Dermis lymphatic vessel endothelial cell (primary cell): ENCODE measurements around the gene DIP2B. TPM values are rescaled to one million over a fixed set of nuclear protein-coding genes. Genes with fewer than 3 reads are reported as not detected.

ENCODE experiments used
- total RNA-seq: library from RNA; depleted of rRNA; stranded (reverse); fragments of >200 nt; gene quantifications from 2 replicates; pipeline ENCODE4 v1.2.1, GENCODE V29; 2014

Gene DIP2B, protein sequence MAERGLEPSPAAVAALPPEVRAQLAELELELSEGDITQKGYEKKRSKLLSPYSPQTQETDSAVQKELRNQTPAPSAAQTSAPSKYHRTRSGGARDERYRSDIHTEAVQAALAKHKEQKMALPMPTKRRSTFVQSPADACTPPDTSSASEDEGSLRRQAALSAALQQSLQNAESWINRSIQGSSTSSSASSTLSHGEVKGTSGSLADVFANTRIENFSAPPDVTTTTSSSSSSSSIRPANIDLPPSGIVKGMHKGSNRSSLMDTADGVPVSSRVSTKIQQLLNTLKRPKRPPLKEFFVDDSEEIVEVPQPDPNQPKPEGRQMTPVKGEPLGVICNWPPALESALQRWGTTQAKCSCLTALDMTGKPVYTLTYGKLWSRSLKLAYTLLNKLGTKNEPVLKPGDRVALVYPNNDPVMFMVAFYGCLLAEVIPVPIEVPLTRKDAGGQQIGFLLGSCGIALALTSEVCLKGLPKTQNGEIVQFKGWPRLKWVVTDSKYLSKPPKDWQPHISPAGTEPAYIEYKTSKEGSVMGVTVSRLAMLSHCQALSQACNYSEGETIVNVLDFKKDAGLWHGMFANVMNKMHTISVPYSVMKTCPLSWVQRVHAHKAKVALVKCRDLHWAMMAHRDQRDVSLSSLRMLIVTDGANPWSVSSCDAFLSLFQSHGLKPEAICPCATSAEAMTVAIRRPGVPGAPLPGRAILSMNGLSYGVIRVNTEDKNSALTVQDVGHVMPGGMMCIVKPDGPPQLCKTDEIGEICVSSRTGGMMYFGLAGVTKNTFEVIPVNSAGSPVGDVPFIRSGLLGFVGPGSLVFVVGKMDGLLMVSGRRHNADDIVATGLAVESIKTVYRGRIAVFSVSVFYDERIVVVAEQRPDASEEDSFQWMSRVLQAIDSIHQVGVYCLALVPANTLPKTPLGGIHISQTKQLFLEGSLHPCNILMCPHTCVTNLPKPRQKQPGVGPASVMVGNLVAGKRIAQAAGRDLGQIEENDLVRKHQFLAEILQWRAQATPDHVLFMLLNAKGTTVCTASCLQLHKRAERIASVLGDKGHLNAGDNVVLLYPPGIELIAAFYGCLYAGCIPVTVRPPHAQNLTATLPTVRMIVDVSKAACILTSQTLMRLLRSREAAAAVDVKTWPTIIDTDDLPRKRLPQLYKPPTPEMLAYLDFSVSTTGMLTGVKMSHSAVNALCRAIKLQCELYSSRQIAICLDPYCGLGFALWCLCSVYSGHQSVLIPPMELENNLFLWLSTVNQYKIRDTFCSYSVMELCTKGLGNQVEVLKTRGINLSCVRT (N-terminal part only)
- total RNA-seq: 25.4 and 33.8 TPM in 2 replicates

DNA sequence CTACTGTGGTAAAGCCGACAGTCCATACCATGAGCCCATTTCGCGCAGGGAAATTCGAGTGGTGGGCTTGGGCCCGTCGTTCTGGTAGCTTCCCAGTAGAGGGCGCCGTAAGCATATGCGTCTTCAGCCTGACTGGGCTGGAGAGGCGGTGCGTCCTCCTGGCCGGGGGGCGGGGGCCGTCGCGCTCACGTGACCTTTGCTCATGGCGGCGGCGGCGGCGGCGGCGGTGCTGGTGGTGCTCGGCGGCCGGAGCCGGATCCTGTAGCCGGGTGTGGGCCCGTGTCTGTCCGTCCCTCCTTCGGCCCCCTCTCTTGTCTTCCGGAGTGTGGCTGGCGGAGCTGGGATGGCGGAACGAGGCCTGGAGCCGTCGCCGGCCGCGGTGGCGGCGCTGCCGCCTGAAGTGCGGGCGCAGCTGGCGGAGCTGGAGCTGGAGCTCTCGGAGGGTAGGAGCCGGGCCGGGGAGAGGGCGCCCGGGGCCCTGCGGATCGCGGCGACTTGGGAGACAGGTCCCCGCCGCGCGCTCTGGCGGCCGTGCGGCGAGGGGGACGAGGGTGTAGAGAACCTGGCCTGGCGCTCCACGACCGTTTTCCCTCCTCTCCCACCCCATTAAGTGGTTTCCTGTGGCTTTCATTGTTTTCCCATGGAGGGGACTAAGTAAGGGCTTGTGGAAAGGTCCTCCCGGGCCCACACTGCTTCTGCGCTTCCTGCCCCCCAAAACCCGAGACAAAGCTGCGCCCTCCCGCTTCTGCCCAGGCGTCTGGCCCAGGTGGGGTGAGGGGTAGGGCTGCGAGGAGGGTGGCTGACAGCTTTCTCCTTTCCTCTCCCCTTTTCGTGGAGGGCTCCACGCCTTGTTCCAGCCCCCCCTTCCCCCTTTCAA, at the start of gene DIP2B:
Gene DIP2B (plus strand): TSS at position 188 of the 877 bp plus-strand sequence. CDS start 156 bp downstream, at position 344.

DNA sequence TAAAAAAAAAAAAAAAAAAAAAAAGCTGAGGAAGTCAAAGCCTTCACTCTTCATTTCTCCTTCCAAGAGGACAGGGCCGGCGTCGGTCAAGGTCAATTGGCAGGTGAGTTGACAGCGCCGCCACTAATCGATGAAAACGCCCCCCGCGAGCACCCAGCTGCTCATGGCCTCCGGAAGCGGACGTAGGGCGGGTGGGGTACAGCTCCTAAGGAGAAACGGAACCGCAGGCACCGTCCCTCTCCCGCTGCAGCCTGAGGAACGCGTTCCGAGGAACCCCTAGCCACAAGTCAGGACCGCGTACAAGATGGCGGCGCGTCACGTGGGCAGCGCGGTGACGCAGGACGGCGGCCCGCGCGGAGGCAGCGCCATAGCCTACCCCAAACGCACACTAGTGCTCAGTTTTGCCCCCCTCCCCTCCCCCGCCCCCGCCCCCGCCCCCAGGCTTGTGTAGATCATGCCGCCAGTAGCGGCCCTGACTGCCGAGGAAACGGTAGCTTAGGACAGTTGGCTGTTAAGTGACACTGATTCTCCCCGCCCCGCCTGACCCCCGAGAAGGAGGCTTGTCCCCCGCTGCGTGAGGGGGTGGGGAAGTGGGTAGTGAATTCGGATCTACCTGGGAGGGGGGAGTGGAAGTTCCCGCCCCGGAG, 259.0 kb downstream of the DIP2B start, which contains the start of gene ATF1:
Gene ATF1 (plus strand): TSS at position 463 of the 647 bp plus-strand sequence. CDS start 16,045 bp downstream, outside the sequence.

Other genes with a start within 250 kb of the DIP2B start
- 21.6 and 22.9 TPM in 2 replicates for gene LIMA1, start 221.5 kb upstream of the DIP2B start, total RNA-seq
- gene FAM186A, start 108.4 kb upstream of the DIP2B start, total RNA-seq: not detected in 2 replicates
- gene LARP4, start 104.1 kb upstream of the DIP2B start, total RNA-seq: 43.4 and 48.4 TPM in 2 replicates